OCI-LY3 (cell line): ENCODE results near the gene IL25.

Experiments
- H2AFZ ChIP-seq: fragments of 200-600, 300-600 bp; shearing (Covaris generic); 2 replicates; pipeline ENCODE4 v1.6.0; 2014; ENCODE audit warnings: antibody characterized with exemption, low read depth, low read length
- H3K27ac ChIP-seq: fragments of 200-600, 300-600 bp; sonication (generic); 2 replicates; pipeline ENCODE4 v1.5.1; 2014; ENCODE audit warnings: mild to moderate bottlenecking, low read length, moderate library complexity, mixed read lengths
- H3K27me3 ChIP-seq: fragments of 200-600, 300-600 bp; sonication (generic); 2 replicates; pipeline ENCODE4 v1.6.1; 2014; ENCODE audit warnings: low read depth, low read length, mixed read lengths
- H3K36me3 ChIP-seq: fragments of 200-600, 300-600 bp; sonication (generic); replicated peaks from 2 replicates; pipeline ENCODE3; 2014; ENCODE audit warnings: low read depth, low read length, mixed read lengths
- H3K4me1 ChIP-seq: fragments of 300-600, 200-600 bp; sonication (generic); 2 replicates; pipeline ENCODE4 v1.6.1; 2014; ENCODE audit warnings: low read length, mixed read lengths
- H3K4me2 ChIP-seq: fragments of 200-600, 300-600 bp; sonication (generic); 2 replicates; pipeline ENCODE4 v1.6.1; 2014; ENCODE audit warnings: low read length, mixed read lengths
- H3K4me3 ChIP-seq: fragments of 300-600, 200-600 bp; sonication (generic); 2 replicates; pipeline ENCODE4 v1.5.1; 2014; ENCODE audit warnings: antibody characterized with exemption, mild to moderate bottlenecking, low read length, moderate library complexity
- H3K79me2 ChIP-seq: fragments of 300-600, 200-600 bp; shearing (Covaris generic); 2 replicates; pipeline ENCODE4 v1.6.1; 2014; ENCODE audit warnings: mild to moderate bottlenecking, low read length, mixed read lengths
- H3K9ac ChIP-seq: fragments of 300-600, 200-600 bp; shearing (Covaris generic); 2 replicates; pipeline ENCODE4 v1.6.0; 2014; ENCODE audit warnings: mild to moderate bottlenecking, low read length, moderate library complexity
- H3K9me3 ChIP-seq: fragments of 200-600, 300-600 bp; shearing (Covaris generic); 2 replicates; pipeline ENCODE4 v1.6.1; 2014; ENCODE audit warnings: low read length, mixed read lengths; ENCODE audit not compliant: insufficient read depth
- H4K20me1 ChIP-seq: fragments of 200-600, 300-600 bp; sonication (generic); 2 replicates; pipeline ENCODE4 v1.6.1; 2016; ENCODE audit warnings: low read length, mixed read lengths; ENCODE audit not compliant: insufficient read depth
- CTCF ChIP-seq: fragments of 200-600, 300-600 bp; sonication (generic); IDR thresholded peaks from 2 replicates; pipeline ENCODE4 v1.5.1; 2014; ENCODE audit warnings: antibody characterized with exemption, low read length, low read depth
- EZH2phosphoT487 ChIP-seq: fragments of 200-600 bp; shearing (Covaris generic); IDR thresholded peaks from 2 replicates; pipeline ENCODE4 v1.6.1; 2018; ENCODE audit warnings: antibody characterized with exemption, mixed run types, low read depth

IL25 gene

GRCh38 chr14:23358553-23359166 lies 13.9 kb upstream of the IL25 start:
- H3K36me3 ChIP-seq, result no peaks in the 10 kb centered on the region
- no peak overlapping the region for H2AFZ ChIP-seq
- no peak overlapping the region for H3K4me2 ChIP-seq
- H3K4me1 ChIP-seq, result no peaks in the 10 kb centered on the region
- H4K20me1 ChIP-seq, result no peaks in the 10 kb centered on the region
- no peaks in the 10 kb centered on the region for H3K9me3 ChIP-seq
- H3K4me3 ChIP-seq, result no peak overlapping the region
- H3K27ac ChIP-seq, result no peak overlapping the region
- TF ChIP-seq CTCF (no peak), EZH2phosphoT487 (no peak)
- peaks cover 12% of the 10 kb centered on the region; the same call in 1 of the 2 replicates for H3K27me3 ChIP-seq
- H3K79me2 ChIP-seq, result no peaks in the 10 kb centered on the region
- H3K9ac ChIP-seq, result no peak overlapping the region

- no peaks in the 10 kb centered on the region for H3K36me3 ChIP-seq
- H3K79me2 ChIP-seq, result no peaks in the 10 kb centered on the region
- H3K4me2 ChIP-seq, result no peak overlapping the region
- H3K4me3 ChIP-seq, result no peak overlapping the region
- H3K9me3 ChIP-seq, result no peaks in the 10 kb centered on the region
- H2AFZ ChIP-seq, result no peak overlapping the region
- TF ChIP-seq CTCF (no peak), EZH2phosphoT487 (no peak)
- peaks cover 6% of the 10 kb centered on the region; the same call in 1 of the 2 replicates for H3K27me3 ChIP-seq
- H3K27ac ChIP-seq, result no peak overlapping the region
- no peaks in the 10 kb centered on the region for H3K4me1 ChIP-seq
- no peaks in the 10 kb centered on the region for H4K20me1 ChIP-seq
- no peak overlapping the region for H3K9ac ChIP-seq
Observed at GRCh38 chr14:23359167-23359626, 13.4 kb upstream of the IL25 start.

- no peaks in the 10 kb centered on the region for H3K36me3 ChIP-seq
- no peak overlapping the region for H3K9ac ChIP-seq
- H3K4me1 ChIP-seq, result no peaks in the 10 kb centered on the region
- H2AFZ ChIP-seq, result no peak overlapping the region
- no peaks in the 10 kb centered on the region for H3K79me2 ChIP-seq
- no peaks in the 10 kb centered on the region for H3K9me3 ChIP-seq
- H3K27me3 ChIP-seq, result peaks cover 3% of the 10 kb centered on the region; the same call in 1 of the 2 replicates
- no peak for TF ChIP-seq CTCF
- no peak for TF ChIP-seq EZH2phosphoT487
- H4K20me1 ChIP-seq, result no peaks in the 10 kb centered on the region
- H3K27ac ChIP-seq, result no peak overlapping the region
- H3K4me3 ChIP-seq, result no peak overlapping the region
- no peak overlapping the region for H3K4me2 ChIP-seq
Observed at GRCh38 chr14:23359722-23360447, 12.7 kb upstream of the IL25 start.

DNA sequence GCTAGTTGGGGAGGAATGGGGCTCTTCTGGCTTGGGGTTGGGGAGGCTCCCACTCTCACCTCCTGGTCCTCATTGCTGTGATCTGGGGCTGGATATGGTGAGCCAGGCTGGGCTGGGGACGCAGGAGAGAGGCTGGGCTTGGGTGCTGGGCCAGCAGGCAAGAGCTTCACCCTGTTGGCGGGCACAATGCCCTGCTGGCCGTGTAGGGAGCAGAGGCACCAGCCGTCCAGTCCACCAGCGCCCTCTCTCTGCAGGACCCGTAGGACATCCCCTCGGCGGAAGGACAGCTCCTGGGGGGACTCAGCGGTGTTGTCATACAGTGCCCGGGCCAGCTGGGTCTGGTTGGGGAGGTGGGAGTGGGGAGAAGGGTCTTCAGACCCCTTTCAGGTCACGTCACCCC lies 12.1 kb upstream of the IL25 start:
- Histone ChIP-seq H4K20me1 (no peaks in the 10 kb centered on the region), H3K4me2 (no peak overlapping the region), H3K27ac (no peak overlapping the region), H3K36me3 (no peaks in the 10 kb centered on the region), H2AFZ (no peak overlapping the region), H3K9ac (no peak overlapping the region), H3K79me2 (no peaks in the 10 kb centered on the region), H3K4me1 (no peaks in the 10 kb centered on the region), H3K9me3 (no peaks in the 10 kb centered on the region), H3K27me3 (peaks cover 3% of the 10 kb centered on the region; the same call in 1 of the 2 replicates), H3K4me3 (no peak overlapping the region)
- TF ChIP-seq CTCF (peak; percentile 7; the same call in 1 of the 2 replicates), EZH2phosphoT487 (no peak)
